ENCODE data around the gene NODAL. TPM values are rescaled to one million over a fixed set of nuclear protein-coding genes. Genes with fewer than 3 reads are reported as not detected.

The NODAL gene
- total RNA-seq, 1 donor from 2014 or later: not detected

- Histone ChIP-seq H3K27me3 (ENCODE audit: low read depth) (no peaks in the 10 kb centered on the region), H3K4me3 (peak overlapping the region; percentile 94), H3K9me3 (no peaks in the 10 kb centered on the region), H3K4me1 (peaks cover 47% of the 10 kb centered on the region), H3K27ac (peak overlapping the region; percentile 99), H3K36me3 (peaks cover under 1% of the 10 kb centered on the region)
- intact Hi-C loops (cut with DNase I): no loop called here
- TF ChIP-seq, protein P1, sequence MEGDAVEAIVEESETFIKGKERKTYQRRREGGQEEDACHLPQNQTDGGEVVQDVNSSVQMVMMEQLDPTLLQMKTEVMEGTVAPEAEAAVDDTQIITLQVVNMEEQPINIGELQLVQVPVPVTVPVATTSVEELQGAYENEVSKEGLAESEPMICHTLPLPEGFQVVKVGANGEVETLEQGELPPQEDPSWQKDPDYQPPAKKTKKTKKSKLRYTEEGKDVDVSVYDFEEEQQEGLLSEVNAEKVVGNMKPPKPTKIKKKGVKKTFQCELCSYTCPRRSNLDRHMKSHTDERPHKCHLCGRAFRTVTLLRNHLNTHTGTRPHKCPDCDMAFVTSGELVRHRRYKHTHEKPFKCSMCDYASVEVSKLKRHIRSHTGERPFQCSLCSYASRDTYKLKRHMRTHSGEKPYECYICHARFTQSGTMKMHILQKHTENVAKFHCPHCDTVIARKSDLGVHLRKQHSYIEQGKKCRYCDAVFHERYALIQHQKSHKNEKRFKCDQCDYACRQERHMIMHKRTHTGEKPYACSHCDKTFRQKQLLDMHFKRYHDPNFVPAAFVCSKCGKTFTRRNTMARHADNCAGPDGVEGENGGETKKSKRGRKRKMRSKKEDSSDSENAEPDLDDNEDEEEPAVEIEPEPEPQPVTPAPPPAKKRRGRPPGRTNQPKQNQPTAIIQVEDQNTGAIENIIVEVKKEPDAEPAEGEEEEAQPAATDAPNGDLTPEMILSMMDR (IDR thresholded peaks at IDR 0.05): no peak
- ATAC-seq (peak; percentile 81 to 91), DNase-seq (peak; percentile 82)
These were observed 36.2 kb downstream of the NODAL start for GRCh38 chr10:70405037-70405824.

GRCh38 chr10:70404787-70405036, 36.8 kb downstream of the NODAL start:
- intact Hi-C loops (cut with DNase I): no loop called here
- no peak for DNase-seq
- H3K9me3 ChIP-seq: no peaks in the 10 kb centered on the region
- peak overlapping the region; percentile 99 for H3K27ac ChIP-seq
- no peak for ATAC-seq
- peak overlapping the region; percentile 94 for H3K4me3 ChIP-seq
- no peaks in the 10 kb centered on the region for H3K27me3 ChIP-seq (ENCODE audit: low read depth)
- TF ChIP-seq, protein P1 (IDR thresholded peaks at IDR 0.05): no peak
- no peaks in the 10 kb centered on the region for H3K36me3 ChIP-seq
- H3K4me1 ChIP-seq: peaks cover 45% of the 10 kb centered on the region

GRCh38 chr10:70404036-70404786, 37.3 kb downstream of the NODAL start, which contains the start of gene EIF4EBP2:
Gene EIF4EBP2, plus strand, starts transcription at chr10:70404145. Its CDS starts 257 bp downstream, at chr10:70404402.
- DNase-seq: peak; percentile 97
- H3K27me3 ChIP-seq (ENCODE audit: low read depth): no peaks in the 10 kb centered on the region
- H3K4me1 ChIP-seq: peaks cover 40% of the 10 kb centered on the region
- peak within 1 kb of the TSS; percentile 99 for H3K27ac ChIP-seq
- H3K4me3 ChIP-seq: peak within 1 kb of the TSS; percentile 94
- H3K9me3 ChIP-seq: no peaks in the 10 kb centered on the region
- TF ChIP-seq, protein P1 (IDR thresholded peaks at IDR 0.05): no peak
- intact Hi-C loops (cut with DNase I): no loop called here
- no peaks in the 10 kb centered on the region for H3K36me3 ChIP-seq
- peak; percentile 97 for ATAC-seq

- Histone ChIP-seq H3K9me3 (no peaks in the 10 kb centered on the region), H3K27ac (peak overlapping the region; percentile 99), H3K4me3 (peak overlapping the region; percentile 94), H3K4me1 (peaks cover 33% of the 10 kb centered on the region), H3K27me3 (ENCODE audit: low read depth) (no peaks in the 10 kb centered on the region), H3K36me3 (no peaks in the 10 kb centered on the region)
- ATAC-seq (no peak), DNase-seq (no peak)
- TF ChIP-seq, protein P1 (IDR thresholded peaks at IDR 0.05): no peak
- intact Hi-C loops (cut with DNase I): no loop called here
These were observed 37.9 kb downstream of the NODAL start for GRCh38 chr10:70403483-70404035.

DNA sequence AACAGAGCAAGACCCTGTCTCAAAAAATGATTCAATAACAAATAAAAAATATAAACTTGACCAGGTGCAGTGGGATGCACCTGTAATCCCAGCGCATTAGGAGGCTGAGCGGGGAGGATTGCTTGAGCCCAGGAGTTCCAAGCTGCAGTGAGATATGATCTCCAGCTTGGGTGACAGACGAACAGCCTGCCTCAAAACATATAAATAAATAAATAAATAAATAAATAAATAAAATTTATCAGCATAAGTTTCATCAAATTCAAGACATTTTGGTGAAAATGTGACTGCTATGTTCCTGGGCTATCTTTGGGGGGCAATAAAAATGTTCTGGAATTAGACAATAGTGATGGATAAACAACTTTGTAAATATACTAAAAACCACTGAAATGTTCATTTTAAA, 42.3 kb downstream of the NODAL start:
- intact Hi-C loops (cut with DNase I): no loop called here
- Histone ChIP-seq H3K36me3 (no peaks in the 10 kb centered on the region), H3K27me3 (ENCODE audit: low read depth) (no peaks in the 10 kb centered on the region), H3K27ac (no peak overlapping the region), H3K9me3 (no peaks in the 10 kb centered on the region), H3K4me3 (no peak overlapping the region), H3K4me1 (peaks cover 7% of the 10 kb centered on the region)
- DNase-seq: no peak
- TF ChIP-seq, protein P1 (IDR thresholded peaks at IDR 0.05): no peak
- no peak for ATAC-seq
